Head of caudate nucleus (tissue), 42 donors: Measurements from ENCODE around the gene SECTM1.

Experiments
- DNase-seq, 42 donors: peaks; one replicate each; pipeline versions ENCODE4 v3.0.0 to v3.0.0-alpha.2; 2020 to 2021; ENCODE audit warnings: mixed read lengths in 7 of 42
- intact Hi-C: fragments of 100-400 bp; cut with DNase I; formaldehyde crosslinking; loops from one replicate; pipeline ENCODE4 v1.15.0; 2022

The SECTM1 gene

DNA sequence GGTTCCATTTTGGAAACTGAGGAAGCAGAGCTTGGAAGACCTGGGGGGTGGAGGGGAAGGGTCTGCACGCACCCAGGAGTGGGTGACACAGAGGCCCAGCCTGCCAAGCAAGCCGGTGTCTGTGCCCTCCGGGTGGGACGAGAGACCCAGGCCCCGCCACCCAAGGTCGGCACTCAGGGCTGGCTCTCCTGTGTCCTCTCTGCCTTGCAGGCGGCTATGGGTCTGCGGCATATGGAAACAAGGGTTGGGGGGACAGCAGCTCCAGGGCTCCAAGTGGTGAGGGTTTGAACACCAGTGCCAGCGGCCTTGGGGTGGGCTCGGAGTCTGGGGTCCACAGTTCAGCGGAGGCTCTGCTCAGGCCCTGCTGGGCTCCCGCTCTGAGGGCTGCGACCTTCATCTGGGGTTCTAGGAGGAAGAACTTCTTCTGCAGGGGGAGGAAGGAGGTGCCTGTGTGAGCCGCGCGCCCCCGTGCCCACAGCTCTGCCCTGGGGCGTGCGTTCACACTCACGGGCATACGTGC lies 11.6 kb downstream of the SECTM1 start:
- intact Hi-C loops = loop anchor here (5.0 kb wide), 1 partner anchor 85 kb away; no protein-coding TSS in a partner anchor
- DNase-seq = no peak

DNA sequence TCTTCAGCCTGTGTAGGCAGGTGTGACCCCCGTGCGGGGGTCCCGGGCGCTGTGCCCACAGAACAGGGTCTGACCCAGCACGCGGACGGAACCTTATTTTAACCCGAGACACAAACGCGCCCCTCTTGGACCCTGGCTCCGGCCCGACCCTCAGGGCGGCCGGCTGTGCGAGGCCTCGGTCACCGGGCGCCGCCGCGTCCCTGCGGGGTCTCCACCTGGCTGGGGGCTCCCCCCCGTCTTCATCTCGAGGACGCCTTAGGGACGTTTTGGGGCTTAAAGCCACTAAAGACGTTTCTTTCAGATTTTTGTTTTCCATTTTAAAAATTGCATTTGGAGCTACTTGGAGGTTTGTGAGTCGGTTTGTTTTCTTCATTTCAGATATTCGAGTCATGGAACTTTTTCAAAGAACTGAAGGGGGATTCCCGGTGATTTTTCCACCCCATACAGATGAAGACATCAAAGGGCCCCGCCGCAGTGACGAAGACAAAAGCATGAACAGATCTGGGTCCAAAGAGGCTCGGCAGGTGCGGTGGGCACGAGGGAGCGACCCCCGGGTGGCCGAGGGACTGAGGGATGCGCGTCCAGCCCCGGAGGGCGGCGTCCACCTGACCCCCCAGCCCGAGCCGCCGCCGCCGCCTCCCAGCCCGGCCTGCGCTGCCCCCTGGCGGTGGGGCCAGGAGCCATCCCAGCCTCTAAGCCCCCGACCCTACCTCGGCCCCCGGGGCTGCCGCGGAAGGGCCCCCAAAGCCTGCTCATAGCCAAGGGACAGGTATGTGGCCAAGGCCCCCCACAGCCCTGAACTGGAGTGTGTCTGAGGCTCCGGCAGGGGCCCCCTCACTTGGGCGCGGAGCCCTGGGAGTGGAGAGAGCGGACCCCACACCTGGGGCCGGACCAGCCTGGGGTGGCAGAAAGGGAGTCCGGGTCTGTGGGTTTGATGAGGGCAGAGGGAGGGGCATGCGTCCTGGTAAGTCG lies 12.3 kb downstream of the SECTM1 start:
- DNase-seq = peak in 18 of 42 donors; percentile 10 to 67 (median 46)

DNA sequence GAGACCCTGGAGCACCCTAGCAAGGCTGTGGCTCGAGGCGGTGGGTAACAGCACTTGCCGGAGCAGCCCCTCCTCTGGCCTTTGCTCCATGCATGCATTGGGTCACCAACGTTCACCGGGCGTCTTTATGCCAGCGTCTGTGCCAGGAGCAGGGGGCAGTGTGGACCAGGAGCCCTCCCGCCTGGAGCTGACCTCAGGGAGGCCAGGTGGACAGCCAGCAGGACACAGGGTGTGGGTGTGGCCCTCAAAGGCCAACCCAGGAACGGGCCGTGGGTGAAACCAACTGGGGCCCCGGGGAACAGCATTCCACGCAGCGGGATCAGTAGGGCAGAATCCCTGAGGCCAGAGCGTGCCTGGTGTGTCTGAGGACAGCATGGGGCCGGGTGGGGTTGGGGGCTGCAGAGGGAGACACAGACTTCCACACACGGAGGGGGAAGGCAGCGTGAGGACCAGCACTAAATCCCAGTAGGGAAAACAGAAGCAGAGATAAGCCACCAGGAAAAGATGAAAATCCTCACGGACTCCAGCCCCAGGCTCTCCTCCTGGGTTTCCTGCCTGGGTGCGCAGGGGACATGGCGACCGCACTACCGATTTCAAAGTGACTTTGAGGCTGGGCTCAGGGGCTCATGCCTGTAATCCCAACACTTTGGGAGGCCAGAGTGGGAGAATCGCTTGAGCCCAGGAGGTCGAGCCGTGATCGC lies 13.3 kb downstream of the SECTM1 start:
- intact Hi-C loops = loop anchor here (5.0 kb wide), 1 partner anchor 83 kb away; no protein-coding TSS in a partner anchor
- no peak for DNase-seq

More for the DNA sequence above, 12.3 kb downstream of the SECTM1 start:
- intact Hi-C loops = loop anchor here (5.0 kb wide), 1 partner anchor 84 kb away; no protein-coding TSS in a partner anchor

DNA sequence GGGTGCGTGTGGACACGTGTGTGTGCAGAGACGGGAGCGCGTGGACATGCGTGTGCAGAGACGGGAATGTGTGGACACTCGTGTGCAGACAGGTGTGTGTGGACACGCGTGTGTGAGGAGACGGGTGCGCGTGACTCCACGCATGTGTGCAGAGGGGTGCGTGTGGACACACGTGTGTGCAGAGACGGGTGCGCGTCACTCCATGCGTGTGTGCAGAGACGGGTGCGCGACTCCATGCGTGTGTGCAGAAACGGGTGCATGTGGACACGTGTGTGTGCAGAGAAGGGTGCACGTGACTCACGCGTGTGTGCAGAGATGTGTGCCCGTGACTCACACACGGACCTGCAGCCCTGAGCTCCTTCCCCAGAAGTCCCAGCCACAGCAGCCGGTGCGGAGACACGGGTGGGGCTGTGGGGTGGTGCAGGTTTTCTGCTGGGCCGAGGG lies 13.9 kb downstream of the SECTM1 start:
- intact Hi-C loops = loop anchor here (5.0 kb wide), 1 partner anchor 82 kb away; no protein-coding TSS in a partner anchor
- DNase-seq = no peak

DNA sequence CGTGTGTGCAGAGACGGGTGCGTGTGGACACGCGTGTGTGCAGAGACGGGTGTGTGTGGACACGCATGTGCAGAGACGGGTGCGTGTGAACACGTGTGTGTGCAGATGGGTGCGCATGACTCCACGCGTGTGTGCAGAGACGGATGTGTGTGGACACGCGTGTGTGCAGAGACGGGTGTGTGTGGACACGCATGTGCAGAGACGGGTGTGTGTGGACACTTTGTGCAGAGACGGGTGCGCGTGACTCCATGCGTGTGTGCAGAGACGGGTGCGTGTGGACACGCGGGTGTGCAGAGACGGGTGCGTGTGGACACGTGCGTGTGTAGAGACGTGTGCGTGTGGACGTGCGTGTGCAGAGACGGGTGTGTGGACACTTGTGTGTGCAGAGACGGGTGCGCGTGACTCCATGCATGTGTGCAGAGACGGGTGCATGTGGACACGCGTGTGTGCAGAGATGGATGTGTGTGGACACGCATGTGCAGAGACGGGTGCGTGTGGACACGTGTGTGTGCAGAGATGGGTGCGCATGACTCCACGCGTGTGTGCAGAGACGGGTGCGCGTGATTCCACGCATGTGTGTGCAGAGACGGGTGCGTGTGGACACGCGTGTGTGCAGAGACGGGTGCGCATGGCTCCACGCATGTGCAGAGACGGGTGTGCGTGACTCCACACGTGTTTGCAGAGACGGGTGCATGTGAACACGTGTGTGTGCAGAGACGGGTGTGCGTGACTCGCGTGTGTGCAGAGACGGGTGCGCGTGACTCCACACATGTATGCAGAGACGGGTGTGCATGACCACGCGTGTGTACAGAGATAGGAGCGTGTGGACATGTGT lies 14.6 kb downstream of the SECTM1 start:
- intact Hi-C loops = no loop called here
- no peak for DNase-seq

- intact Hi-C loops = no loop called here
- no peak for DNase-seq
Measured at GRCh38 chr17:82318169-82318498, 15.4 kb downstream of the SECTM1 start.

GRCh38 chr17:82317394-82318168 lies 16.0 kb downstream of the SECTM1 start, which contains the start of gene CD7:
CD7 (minus strand) TSS chr17:82317608; CDS start chr17:82317495, 113 bp downstream.
- DNase-seq = no peak
- intact Hi-C loops = no loop called here

- intact Hi-C loops = no loop called here
- no peak for DNase-seq
Measured at GRCh38 chr17:82316651-82317393, 16.7 kb downstream of the SECTM1 start.

DNA sequence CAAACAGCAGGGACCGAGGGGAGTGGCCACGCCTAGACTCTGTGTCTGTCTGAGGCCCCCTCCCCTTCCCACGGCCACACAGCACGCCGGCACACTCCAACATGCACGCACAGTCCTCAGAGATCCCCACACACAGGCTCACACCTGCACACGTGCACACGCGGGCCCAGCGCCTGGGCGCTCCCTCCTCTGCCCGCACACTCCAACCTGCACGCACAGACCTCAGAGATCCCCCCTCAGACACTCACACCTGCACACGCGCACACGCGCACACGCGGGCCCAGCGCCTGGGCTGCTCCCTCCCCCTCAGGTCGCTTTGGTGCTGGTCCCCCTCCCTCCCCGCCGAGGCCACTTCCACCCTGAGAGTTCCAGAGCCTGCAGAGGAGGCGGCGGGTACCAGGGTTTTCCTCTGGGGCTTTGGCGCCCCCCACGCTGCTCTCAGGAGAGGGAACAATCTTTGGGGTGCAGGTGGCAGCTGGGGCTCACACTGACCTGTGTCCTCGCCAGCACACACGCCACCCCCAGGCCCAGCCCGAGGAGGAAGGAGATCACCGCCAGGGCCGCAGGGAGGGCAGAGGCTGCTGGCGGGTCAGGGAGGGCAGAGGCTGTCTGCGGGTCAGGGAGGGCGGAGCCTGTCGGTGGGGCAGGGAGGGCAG lies 17.7 kb downstream of the SECTM1 start:
- intact Hi-C loops = no loop called here
- DNase-seq = no peak

DNA sequence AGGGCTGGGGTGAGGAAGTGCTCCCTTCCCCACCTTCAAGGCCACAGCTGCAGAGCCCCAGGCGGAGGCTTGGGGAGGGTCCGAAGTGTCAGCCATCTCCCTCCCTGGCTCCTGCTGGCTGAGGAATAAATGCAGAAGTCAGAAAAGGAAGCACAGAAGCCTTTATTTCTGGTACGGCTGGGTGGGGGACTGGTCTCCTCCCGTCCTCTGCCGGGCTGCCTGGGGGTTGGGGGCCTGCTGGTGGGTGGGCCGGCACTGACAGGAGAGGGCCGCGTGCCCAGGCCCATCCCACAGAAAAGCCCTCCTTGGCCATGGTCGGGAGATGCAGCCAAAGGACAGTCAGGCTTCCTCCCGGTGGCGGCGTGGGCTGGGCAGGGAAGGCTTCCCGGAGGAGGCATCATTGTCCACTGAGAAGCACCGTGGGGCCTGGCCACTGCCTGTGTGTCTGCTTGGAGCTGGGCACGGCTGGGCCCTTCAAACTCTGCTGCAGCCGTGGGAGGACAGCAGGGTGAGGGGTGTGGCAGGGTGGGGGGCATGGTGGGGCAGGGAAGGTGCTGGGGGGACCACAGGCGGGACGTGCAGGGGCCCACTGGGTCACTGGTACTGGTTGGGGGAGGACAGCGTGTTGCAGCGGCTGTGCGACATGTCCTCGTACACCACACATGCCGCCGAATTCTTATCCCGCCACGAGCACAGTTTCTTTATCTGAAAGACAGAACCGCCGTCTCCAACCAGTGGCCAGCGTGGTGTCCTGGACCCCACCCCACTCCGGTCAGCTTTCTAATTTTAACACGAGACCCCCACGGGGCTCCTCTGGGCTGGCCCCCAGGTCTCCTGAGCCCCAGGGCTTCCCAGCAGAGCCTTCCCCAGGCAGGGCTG lies 18.6 kb downstream of the SECTM1 start:
- intact Hi-C loops = no loop called here
- no peak for DNase-seq

DNA sequence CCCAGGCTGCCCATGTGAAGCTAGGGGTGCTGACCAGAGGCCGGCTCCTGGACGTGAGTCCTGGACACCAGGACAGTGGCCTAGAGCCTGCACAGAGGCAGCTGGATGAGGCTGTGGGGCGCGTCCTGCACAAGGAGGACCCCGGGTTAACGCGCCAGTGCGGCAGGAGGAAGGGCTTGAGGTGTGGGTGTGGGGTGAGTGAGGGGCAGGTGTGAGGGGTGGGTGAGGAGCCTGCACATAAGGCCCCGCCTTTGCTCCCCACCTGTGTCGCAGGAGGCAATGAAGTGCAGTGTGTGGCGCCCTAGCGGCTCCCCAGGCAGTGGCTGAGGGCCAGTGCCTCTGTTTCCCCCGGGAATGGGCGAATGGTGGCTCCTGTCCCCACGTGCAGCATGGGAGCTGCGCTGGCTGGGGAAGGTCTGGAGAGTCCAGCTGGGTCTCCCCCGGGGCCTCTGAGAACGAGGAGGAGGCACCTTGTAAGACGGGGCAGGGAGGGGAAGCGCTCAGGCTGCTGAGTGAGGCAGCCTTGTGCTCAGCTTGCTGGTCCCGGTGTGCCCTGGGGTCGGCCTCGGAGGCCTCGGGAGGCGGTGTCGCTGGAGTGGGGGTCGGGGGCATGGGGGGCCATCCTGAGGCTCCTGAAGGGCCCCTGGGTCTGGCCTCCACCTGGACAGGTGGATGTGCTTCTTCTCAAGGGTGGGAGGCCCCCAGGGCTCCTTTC lies 19.4 kb downstream of the SECTM1 start:
- intact Hi-C loops = no loop called here

DNA sequence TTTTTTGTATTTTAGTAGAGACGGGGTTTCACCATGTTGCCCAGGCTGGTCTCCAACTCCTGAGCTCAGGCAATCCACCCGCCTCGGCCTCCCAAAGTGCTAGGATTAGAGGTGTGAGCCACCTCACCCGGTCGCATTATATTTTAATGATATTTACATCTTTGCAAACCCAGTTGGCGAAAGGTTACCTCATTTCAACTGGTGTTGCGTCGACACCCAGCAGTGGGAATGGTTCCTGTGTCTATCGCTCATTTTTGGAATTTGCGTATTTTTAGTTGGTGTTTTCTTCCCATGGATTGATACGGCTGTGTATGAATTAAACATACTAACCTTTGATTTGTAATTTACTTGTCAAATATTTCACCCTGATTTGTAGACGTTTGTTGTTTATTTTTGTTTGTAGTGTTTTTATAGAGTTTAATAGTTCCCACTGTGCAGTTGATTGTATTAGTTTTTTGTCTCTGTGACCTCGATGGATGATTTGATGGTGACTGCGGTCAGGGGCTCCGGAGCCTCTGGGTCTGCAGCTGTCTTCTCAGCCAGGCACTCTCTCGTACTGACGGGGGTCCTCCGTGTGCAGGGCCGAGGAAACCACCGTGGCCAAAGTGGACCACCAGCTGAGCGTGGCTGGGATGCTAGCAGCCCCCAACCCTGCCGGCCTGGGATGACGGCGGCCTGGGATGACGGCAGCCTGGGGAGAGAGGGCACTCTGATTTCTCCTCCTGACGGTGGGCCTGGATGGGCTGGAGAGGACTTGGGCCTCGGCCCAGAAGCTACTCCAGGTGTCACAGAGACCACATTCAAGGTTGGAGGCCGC lies 20.2 kb downstream of the SECTM1 start:
- intact Hi-C loops = no loop called here

More for the DNA sequence above, 19.4 kb downstream of the SECTM1 start:
- no peak for DNase-seq

GRCh38 chr17:82311971-82312370 lies 21.6 kb downstream of the SECTM1 start:
- no peak for DNase-seq

More for the DNA sequence above, 20.2 kb downstream of the SECTM1 start:
- no peak for DNase-seq

DNA sequence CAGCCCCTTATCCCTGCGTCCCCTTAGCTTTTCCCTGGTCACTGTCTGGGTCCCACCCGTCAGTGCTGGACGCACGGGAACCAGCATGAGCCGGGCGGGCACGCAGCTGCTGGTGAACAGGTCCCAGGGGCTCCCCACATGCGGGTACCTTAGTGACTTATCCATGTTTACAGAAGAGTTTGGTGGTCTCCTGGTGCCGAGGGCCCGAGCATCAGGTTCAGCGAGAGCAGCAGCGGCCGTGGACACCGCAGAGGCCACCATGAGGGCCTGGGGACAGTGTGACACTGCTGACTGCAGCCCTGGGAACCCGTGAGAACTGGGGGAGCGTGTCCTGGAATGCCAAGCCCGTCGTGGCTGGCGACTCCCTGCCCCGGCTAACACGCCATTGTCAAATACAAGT lies 22.7 kb downstream of the SECTM1 start:
- no peak for DNase-seq
- intact Hi-C loops = no loop called here

More at GRCh38 chr17:82311971-82312370, 21.6 kb downstream of the SECTM1 start:
- intact Hi-C loops = no loop called here
